GM21367 (cell line): ENCODE data around the gene IFNL2.
"Not testable (repeated sequence)": the region's sequence is repeated elsewhere in the genome, so short reads cannot be mapped to it uniquely, and the experiment has no call there.

Source experiments
- ATAC-seq: cut with Tn5 transposase; IDR thresholded peaks from one replicate; pipeline ENCODE4 v1.9.1; 2021; ENCODE audit not compliant: unreplicated experiment

The IFNL2 gene

DNA sequence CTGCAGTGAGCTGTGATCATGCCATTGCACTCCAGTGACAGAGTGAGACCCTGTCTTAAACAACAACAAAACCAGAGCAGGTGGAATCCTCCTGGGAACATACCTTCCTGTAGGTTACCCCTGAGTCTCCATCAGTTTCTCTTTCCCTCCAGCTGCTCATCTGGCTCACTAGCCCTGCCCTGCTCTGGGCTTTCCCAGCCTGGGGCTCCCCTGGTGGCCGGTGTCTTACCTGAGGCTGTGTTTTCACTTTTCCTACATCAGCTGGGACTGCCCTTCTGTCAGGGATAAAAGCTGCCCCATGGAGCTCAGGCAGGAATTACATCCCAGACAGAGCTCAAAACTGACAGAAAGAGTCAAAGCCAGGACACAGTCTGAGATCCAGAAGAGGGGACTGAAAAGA, at the start of gene IFNL2:
Gene IFNL2, plus strand, starts transcription at position 312 of the 400 bp plus-strand sequence. CDS start 173 bp downstream, outside the sequence.
- not testable (repeated sequence) for ATAC-seq

DNA sequence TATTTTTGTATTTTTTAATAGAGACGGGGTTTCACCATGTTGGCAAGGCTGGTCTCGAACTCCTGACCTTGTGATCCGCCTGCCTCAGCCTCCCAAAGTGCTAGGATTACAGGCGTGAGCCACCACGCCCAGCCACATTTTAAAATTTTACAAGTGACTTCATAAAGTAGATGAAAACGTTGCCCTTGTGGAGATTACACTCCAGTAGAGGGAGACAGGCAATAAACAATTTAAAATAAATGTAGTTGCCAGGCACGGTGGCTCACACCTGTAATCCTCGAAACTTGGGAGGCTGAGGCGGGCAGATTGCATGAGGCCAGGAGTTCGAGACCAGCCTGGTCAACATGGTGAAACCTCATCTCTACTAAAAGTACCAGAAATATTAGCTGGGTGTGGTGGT, 49.1 kb upstream of the IFNL2 start:
- not testable (repeated sequence) for ATAC-seq

DNA sequence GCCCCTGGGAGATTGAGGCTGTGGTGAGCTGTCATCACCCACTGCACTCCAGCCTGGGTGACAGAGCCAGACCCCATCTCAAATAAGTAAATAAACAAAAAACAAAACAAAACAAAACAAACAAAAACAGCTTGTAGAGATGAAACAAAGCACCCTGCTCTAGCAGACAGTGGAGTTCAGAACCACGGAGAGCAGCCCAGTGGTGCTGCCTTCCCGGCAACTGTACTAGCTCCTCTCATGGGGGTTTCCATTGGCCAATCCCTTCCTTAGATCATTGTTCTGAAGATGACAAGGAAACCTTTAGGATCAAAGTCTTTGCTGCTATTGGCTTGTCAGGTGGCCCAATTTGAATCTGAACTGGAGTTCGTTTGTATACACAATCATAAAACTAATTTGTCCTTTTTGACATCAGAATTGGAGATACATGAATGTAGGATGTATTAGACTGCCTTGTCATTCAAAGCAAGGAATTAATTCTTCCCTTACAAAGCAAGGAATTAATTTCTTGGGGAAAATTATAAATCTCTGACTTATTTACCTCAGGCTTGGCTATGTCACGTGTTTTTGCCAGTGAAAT, 44.4 kb upstream of the IFNL2 start:
- no peak for ATAC-seq

DNA sequence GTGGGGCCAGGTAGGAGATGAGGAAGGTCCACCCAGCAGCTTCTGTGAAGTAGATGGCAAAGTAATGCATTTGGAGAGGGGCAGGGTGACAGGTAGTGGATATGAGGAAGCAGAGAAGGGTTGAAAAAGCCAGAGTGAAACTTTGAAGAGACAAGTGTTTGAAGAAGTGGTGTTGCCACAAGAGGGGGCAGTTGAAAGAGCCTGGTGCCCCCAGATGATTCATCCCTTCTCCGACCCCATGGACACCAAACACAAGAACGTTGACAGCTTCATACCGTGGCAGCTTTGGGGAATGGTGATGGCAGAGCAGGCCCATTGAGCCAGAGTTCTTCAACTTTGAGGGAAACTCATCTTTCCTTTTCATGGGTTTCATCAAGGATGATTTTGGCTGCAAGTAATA, 43.3 kb upstream of the IFNL2 start:
- no peak for ATAC-seq

DNA sequence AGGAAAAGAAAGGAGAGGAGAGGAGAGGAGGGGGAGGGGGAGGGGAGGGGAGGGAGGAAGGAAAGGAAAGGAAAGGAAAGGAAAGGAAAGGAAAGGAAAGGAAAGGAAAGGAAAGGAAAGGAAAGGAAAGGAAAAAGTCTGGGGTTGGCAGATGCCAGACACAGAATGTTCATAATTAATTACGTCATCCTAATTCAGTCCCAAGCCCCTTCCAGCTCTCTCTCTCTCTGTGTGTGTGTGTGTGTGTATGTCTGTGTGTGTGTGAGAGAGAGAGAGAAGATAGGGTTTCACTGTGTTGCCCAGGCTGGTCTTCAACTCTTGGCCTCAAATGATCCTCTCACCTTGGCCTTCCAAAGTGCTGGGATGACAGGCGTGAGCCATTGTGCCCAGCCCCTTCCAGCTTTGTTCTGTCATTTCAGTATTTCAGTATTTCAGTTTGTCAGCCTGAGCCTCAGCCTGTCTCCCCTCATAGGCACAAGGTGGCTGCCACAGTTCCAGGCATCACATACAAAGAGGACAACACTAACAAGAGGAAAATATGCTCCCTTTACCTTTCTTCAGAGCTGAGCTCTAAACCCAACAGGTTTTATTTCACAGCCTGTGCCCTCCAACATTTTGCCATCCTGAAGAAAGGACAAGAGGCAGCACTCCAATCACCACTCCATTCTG, 38.0 kb upstream of the IFNL2 start:
- no peak for ATAC-seq

DNA sequence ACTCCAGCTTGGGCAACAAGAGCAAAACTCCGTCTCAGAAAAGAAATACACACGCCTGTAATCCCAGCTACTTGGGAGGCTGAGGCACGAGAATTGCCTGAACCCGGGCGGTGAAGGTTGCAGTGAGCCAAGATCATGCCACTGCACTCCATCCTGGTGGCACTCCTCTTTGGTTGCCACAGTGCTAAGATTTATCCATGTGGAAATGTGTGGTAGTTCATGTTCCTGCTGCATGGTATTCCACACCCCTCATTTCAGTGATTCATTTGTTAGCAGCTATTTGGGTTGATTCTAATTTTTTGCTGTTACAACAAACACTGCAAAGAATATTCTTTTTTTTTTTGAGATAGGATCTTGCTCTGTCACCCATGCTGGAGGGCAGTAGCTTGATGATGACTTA, 35.5 kb upstream of the IFNL2 start:
- ATAC-seq: no peak

DNA sequence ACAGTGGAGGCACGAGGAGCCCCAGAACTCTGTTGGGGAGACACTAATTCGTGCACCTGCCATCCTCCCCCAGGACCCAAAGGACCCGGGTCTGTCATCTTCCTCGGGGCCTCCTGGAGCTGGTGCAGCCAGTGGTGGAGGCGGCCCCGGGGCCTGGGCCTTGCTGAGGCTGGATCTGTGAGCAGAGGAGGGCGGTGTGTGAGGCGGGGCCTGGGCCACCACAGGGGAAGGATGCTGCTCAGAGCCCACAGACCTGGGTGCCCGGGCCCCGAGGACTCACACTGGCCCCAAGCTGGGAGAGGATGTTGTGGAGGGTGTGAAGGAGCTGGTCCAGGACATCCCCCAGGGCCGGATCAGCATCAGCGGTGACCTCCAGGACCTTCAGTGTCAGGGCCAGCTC, 31.7 kb upstream of the IFNL2 start:
- no peak for ATAC-seq

DNA sequence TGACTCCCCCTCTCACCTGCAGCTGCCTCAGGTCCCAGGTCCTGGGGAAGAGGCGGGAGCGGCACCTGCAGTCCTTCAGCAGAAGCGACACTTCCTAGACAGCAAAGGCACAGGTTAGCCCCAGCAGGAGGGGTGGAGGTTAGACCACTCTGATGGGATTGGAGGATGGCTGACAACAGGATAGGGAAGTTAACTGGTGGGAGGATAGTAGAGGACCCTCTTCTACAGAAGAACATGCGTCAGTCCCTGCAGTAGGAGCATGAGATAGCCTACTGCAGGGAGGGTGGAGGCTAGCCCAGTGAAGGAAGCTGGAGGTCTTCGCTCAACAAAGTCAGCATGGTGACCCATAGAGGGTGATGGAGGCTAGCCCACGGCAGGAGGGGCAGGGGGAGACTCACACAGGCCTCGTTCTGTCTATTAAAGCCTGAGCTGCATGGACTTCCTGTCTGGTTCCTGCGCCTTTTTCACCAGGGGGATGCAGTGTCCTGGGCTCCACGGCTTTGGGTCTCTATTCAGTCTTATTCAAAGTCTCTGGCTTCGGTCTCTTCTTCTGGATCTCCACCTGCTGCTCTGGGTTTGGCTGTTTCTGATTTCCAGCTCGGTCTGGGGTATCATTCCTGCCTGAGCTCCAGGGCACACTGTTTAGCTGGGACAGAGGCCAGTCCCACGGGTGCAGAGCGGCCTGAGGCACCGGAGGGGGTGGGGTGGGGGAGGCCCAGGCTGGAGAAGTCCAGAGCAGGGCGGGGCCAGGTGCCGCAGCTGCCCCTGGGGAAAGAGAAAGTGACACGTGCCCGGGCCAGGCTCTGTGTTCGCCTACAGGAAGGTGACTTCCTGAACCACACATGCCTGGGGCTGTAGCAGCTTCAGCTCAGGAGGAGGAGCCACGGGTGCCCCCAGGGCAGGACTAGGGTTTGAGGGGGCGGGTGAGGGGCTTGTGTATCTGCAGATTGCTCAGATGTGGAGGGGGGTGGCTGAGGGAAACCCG, 30.7 kb upstream of the IFNL2 start:
- no peak for ATAC-seq

DNA sequence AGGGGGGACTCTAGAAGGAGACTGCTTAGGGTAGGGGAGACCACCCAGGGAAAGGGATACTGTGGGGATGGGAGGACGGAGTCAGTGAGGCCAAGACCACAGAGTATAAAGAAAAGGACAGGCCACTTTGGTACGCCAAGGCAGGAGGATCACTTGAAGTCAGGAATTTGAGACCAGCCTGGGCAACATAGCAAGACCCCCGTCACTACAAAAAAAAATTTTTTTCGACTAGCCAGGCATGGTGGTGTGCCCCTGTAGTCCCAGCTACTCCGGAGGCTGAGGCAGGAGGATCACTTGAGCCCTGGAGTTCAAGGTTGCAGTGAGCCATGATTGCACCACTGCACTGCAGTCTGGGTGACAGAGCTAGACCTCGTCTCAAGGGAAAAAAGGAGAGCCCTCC, 30.0 kb upstream of the IFNL2 start:
- no peak for ATAC-seq

DNA sequence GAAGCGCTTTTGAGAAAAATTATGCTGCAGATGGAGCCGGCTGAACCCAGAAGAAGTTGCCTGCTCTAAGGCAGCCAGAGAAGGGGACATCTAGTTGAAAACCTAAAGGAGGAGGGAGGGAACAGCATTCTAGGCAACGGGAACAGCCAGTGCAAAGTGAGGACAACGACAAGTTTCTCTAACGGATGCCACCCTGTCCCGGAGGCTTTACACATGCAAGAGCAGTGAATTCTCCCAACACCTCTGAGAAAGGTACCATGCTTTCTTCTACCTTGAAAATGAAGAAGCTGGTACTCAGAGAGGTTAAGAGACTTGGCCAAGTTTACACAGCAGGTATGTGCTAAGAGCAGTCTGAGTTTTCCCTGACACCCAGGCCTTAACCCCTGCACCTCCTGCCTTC, 29.3 kb upstream of the IFNL2 start:
- ATAC-seq: no peak

DNA sequence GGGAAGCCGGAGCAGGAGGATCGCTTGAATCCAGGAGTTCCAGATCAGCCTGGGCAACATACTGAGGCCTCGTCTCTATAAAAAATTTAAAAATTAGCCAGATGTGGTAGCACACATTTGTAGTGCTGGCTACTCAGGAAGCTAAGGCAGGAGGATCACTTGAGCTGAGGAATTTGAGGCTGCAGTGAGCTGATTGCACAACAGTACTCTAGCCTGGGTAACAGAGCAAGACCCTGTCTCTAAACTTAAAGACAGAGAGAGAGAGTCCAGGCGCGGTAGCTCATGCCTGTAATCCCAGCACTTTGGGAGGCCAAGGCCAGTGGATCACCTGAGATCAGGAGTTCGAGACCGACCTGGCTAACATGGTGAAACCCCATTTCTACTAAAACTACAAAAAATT, 27.8 kb upstream of the IFNL2 start:
- no peak for ATAC-seq

DNA sequence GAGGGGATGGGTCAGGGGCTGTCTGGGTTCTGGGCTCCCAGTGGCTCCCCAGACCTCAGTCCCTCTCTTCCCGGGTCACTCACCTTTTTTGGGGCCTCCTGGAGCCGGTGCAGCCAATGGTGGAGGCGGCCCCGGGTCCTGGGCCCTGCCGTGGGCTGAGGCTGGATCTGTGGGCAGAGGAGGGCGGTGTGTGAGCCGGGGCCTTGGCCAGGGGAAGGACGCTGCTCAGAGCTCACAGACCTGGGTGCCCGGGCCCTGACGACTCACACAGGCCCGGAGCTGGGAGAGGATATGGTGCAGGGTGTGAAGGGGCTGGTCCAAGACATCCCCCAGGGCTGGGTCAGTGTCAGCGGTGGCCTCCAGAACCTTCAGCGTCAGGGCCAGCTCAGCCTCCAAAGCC, 24.5 kb upstream of the IFNL2 start:
- not testable (repeated sequence) for ATAC-seq

DNA sequence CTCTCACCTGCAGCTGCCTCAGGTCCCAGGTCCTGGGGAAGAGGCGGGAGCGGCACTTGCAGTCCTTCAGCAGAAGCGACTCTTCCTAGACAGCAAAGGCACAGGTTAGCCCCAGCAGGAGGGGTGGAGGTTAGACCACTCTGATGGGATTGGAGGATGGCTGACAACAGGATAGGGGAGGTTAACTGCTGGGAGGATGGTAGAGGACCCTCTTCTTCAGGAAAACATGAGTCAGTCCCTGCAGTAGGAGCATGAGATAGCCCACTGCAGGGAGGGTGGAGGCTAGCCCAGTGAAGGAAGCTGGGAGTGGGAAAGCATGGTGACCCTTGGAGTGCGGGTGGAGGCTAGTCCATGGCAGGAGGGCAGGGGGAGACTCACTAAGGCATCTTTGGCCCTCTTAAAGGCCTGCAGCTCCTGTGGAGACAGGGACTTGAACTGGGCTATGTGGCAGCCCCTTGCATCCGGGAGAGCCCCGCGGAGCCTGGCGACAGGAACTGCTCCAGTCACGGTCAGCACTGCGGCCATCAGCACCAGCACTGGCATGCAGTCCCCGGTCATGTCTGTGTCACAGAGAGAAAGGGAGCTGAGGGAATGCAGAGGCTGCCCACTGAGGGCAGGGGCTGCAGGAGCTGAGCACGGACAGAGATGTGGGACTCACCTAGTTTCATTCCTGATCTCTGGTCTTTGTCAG, 23.6 kb upstream of the IFNL2 start, which contains the start of gene IFNL3:
Gene IFNL3, minus strand, starts transcription at position 597 of the 691 bp plus-strand sequence. Its CDS starts 39 bp downstream, at position 558.
- not testable (repeated sequence) for ATAC-seq

DNA sequence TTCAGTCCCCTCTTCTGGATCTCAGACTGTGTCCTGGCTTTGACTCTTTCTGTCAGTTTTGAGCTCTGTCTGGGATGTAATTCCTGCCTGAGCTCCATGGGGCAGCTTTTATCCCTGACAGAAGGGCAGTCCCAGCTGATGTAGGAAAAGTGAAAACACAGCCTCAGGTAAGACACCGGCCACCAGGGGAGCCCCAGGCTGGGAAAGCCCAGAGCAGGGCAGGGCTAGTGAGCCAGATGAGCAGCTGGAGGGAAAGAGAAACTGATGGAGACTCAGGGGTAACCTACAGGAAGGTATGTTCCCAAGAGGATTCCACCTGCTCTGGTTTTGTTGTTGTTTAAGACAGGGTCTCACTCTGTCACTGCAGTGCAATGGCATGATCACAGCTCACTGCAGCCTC, 23.0 kb upstream of the IFNL2 start:
- not testable (repeated sequence) for ATAC-seq

DNA sequence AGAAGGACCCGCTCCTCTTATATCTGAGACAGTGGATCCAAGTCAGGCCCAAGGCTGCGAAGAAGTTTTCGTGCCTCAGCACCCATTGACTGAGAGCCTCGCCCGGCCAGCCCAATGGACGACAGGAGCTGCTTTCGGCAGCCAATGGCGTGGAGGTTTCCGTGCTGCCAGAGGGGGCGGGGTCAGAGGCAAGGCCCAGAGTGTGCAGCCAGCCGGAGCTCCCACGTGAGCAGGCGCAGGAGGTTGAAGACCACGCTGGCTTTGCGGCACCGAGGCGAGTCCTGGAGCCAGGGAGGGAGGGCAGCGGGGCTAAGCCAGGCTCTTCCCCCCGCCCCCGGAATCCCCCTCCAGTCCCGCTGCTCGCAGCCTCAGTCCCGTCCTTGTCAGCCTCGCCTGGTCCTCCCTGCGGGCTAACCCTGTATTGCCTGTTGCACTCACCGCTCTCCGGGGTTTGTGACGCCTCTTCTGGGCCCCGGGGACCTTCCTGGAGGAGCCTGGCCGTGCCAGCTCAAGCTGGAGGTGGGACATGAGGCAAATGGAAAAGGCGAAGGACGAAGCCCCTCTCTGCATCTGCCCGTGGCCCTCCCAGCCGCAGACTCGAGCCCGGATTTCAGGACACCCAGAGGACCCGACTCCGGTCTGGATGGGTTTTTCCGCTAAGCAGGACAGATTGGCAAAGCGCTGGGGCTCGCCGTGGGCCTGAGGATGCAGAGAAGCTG, 21.1 kb upstream of the IFNL2 start:
- no peak for ATAC-seq

DNA sequence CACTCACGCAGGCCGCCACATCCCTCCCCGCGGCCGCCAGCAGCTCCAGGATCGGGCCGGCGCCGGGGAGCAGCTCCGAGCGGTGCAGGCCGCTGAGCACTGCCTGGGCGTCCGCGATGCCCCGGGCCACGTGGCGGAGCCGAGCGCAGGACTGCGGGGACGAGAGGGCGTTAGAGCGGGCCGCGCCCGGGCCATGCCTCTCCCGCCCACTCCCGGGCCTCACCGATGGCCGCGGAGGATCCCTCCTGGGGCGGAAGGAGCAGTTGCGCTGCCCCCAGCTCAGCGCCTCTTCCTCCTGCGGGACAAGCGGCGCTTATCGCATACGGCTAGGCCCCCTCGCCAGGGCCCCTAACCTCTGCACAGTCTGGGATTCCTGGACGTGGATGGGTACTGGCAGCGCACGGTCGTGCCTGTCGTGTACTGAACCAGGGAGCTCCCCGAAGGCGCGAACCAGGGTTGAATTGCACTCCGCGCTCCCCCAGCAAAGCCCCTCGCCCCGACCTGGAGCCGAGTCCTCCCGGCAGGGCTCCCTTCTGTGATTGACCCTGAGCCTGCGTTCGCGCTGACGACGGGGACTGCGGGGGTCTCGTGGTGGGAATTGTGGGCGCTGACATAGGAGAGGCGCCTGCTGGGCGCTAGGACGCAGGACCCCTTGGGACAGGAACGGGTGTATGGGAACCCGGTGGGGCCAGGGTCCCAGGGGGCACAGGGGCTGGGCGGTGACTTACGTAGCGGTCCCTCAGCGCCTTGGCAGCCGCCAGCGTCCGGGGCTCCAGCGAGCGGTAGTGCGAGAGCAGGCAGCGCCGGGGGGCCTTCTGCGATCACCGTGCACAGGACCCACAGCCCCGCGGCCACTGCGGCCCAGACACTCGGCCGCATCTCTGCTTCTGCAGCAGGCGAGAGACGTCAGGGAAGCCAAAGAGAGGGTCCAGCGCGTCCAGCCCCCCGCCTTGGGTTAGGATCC, 20.2 kb upstream of the IFNL2 start:
- no peak for ATAC-seq

DNA sequence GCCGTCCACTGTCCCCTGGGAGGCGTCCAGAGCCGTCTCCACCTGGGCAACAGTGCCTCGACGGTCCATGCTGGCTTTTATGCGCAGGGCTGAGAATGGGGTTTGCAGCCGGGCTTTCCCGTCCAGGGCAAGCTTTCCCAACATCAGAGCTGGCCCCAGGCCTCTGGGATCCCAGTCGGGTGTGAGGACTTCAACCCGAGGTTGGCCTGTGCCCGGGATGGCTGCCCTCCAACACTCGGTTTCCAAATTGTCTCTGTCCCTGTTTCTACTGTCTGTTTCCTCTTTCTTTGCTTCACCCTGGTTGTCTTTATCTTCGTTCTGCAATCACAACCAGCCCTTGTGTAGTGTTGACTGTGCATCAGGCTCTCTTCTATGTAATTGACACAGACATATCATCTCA, 19.4 kb upstream of the IFNL2 start, which contains the start of gene IFNL4:
Gene IFNL4, minus strand, starts transcription at position 51 of the 400 bp plus-strand sequence.
- ATAC-seq: no peak

DNA sequence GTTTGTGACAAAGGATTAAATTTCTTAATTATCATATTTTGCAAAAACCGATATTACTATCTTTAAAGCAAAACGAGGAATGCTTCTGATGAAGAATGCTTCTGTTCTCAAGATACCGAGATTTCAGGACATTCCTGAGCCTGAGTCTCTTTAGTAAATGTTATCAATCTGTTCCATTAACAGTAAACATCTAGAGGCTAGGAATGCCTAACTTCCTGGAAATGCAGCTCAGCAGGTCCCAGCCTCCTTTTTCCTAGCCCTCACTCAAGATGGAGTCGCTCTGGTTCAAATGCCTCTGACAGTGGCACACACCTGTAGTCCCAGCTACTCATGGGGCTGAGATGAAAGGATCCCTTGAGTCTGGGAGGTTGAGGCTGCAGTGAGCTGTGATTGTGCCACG, 17.1 kb upstream of the IFNL2 start:
- no peak for ATAC-seq

DNA sequence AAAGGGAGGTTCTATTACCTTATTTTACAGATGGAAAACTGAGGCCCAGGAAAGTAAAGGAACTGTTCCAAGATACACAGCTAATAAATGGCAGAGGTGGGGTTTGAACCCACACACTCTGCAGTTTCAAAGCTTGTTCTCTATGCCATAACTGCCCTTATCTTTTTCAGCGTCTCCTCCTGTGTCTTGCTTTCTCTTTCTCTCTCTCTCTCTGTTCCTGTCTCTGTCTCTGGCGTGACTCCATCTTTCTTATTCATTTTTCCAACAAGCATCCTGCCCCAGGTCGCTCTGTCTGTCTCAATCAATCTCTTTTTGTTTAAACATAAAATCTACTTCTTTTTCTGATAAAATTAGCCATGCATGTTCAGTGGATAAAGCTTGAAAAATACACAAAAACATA, 16.4 kb upstream of the IFNL2 start:
- ATAC-seq: no peak
